LNCaP clone FGC (cell line): ENCODE data around the gene RASSF3.

Source experiments
- DNase-seq: peaks from one replicate; pipeline ENCODE4 v3.0.0-alpha.2; 2011; ENCODE audit warnings: low read depth
- H3K4me3 ChIP-seq: 2 replicates; pipeline ENCODE4 v1.5.1; 2011; ENCODE audit warnings: mild to moderate bottlenecking, low read depth, low read length, control low read depth
- CTCF ChIP-seq: IDR thresholded peaks from 2 replicates; pipeline ENCODE4 v1.5.1; 2012; ENCODE audit warnings: mild to moderate bottlenecking; ENCODE audit not compliant: control insufficient read depth, insufficient read depth; ENCODE audit errors: extremely low read depth

The RASSF3 gene

DNA sequence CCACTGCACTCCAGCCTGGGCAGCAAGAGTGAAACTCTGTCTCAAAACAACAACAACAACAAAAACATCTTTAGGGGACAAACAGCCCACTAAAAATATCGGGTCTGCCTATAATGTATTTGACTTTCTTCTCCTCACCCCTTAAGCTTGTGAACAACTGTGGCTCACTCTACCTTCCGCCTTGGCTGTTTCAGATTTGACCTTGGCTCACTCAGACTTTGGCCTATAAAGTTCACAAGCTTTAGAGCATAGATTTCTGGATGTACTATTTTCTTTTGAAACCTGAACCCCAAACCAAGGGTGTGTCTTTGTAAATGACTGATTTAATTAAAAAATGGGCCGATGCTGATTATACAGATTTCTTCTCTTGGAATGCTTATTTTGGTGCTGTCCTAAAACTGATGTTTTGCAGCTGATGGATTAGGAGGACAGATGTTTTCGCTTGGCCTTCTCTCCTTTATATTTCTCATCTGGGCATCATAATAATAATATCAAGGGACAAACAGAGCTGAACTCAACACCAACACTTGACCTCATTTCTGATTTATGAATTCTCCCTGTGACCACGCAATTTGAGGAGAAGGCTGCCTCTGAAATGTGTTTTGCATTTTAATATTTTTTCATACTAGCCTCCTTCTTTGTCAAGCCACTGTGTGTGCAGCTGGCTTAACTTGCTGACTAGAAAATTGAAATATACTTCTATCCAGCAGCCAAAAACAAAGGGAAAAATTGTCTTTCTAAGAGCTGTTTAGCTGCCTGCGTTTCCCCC lies 40.2 kb upstream of the RASSF3 start:
- H3K4me3 ChIP-seq = no peak overlapping the region
- DNase-seq = no peak
- TF ChIP-seq CTCF = no peak

GRCh38 chr12:64571411-64571810 lies 38.9 kb upstream of the RASSF3 start:
- no peak overlapping the region for H3K4me3 ChIP-seq
- no peak for DNase-seq
- no peak for TF ChIP-seq CTCF

DNA sequence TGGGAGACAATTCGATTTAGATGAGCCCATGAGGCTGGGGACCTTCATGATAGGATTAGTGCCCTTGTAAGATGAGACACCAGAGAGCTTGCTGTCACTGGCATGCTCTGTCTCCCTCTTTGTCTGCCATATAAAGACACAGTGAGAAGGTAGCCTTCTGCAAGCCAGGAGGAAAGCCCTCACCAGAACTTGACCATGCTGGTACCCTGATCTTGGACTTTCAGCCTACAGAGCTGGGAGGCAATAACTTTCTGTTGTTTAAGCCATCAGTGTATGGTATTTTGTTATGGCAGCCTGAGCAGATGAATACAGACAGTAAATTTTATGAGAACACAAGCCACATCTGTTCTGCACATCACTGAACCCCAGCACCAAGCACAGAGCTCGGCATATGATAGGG lies 38.1 kb upstream of the RASSF3 start:
- TF ChIP-seq CTCF = no peak
- no peak for DNase-seq
- H3K4me3 ChIP-seq = no peak overlapping the region

GRCh38 chr12:64574837-64575236 lies 35.5 kb upstream of the RASSF3 start:
- DNase-seq = no peak
- no peak for TF ChIP-seq CTCF
- no peak overlapping the region for H3K4me3 ChIP-seq

GRCh38 chr12:64577046-64577445 lies 33.2 kb upstream of the RASSF3 start:
- H3K4me3 ChIP-seq = no peak overlapping the region
- no peak for TF ChIP-seq CTCF
- DNase-seq = no peak

- DNase-seq = no peak
- no peak overlapping the region for H3K4me3 ChIP-seq
- TF ChIP-seq CTCF = no peak
These were observed 31.7 kb upstream of the RASSF3 start for GRCh38 chr12:64578566-64578965.

DNA sequence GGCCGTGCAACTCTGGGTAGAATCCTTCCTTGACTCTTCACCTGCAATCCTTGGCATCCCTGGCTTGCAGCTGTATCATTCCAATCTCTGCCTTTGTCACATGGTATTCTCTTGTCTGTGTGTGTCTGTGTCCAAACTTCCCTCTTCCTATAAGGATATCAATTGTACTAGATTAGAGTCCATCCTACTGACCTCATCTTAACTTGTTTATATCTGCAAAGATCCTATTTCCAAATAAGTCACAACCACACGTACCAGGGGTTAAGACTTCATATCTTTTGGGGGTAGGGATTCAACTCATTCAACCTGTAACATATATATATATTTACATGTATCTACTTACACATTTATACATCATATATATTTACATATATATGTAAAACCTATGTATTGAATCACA lies 29.6 kb upstream of the RASSF3 start:
- no peak overlapping the region for H3K4me3 ChIP-seq
- TF ChIP-seq CTCF = no peak
- DNase-seq = no peak
